Colonic mucosa (tissue), 4 donors: Measurements from ENCODE around the gene LY9. TPM values are rescaled to one million over a fixed set of nuclear protein-coding genes. Genes with fewer than 3 reads are reported as not detected.

Source experiments
- DNase-seq: peaks from one replicate; pipeline ENCODE4 v3.0.0-alpha.2; 2020
- H3K27ac ChIP-seq: fragments of 200-600 bp; one replicate; pipeline ENCODE4 v1.8.0; 2021
- H3K27me3 ChIP-seq: fragments of 200-600 bp; one replicate; pipeline ENCODE4 v1.8.0; 2021
- H3K36me3 ChIP-seq: fragments of 200-600 bp; one replicate; pipeline ENCODE4 v1.8.0; 2021
- H3K4me1 ChIP-seq: fragments of 200-600 bp; one replicate; pipeline ENCODE4 v1.8.0; 2021; ENCODE audit warnings: mild to moderate bottlenecking
- H3K4me3 ChIP-seq: fragments of 200-600 bp; one replicate; pipeline ENCODE4 v1.8.0; 2021
- H3K9ac ChIP-seq, 2 donors: one replicate each; pipeline ENCODE4 v1.7.0; 2013; ENCODE audit warnings: control low read depth in 2 of 2, low read depth in 2 of 2, low read length in 2 of 2
- H3K9me3 ChIP-seq: fragments of 200-600 bp; one replicate; pipeline ENCODE4 v1.8.0; 2021
- intact Hi-C: fragments of 100-400 bp; cut with DNase I; formaldehyde crosslinking; loops from one replicate; pipeline ENCODE4 v1.14.1; 2022
- total RNA-seq, 2 donors: library from RNA; stranded (reverse); fragmentation: NEBNext Ultra II Directional in 1 of 2; extraction: Animal tissue kit (Norgen Biotek cat#: 25700) in 1 of 2; gene quantifications; one replicate each; pipeline ENCODE4 v1.2.1, GENCODE V29; 2021
- TF ChIP-seq, protein P1 (sequence below): fragments of 200-600 bp; IDR thresholded peaks from one replicate; pipeline ENCODE4 v1.8.0; 2022; ENCODE audit warnings: antibody characterized with exemption, mild to moderate bottlenecking
- donor health status: healthy.
- donor health status: DM: no; HTN: no; CAD: no.
- donor health status: DM: no; HTN: no; CAD: no.

Gene LY9
- total RNA-seq, 2 donors from 2014 or later, result 1.2 to 2.7 TPM

DNA sequence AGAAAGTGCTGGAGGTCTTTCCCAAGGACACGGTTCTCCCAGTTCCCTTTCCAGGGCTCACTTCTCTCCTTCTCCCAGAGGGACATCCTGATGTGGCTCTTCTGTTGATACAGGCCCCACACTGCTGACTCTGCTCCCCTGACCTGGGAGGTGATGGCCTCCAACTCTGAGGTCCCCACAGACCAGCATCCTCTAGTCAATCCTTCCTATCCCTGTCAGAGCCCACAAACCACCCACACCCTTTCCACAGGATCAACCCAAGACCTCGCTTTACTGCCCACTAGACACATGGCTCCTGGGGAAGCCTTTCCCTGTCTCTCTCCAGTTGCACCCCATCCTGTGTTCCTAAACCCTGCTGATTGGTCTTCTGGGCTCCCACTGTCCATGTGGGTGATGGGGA lies 45.4 kb upstream of the LY9 start:
- TF ChIP-seq, protein P1, sequence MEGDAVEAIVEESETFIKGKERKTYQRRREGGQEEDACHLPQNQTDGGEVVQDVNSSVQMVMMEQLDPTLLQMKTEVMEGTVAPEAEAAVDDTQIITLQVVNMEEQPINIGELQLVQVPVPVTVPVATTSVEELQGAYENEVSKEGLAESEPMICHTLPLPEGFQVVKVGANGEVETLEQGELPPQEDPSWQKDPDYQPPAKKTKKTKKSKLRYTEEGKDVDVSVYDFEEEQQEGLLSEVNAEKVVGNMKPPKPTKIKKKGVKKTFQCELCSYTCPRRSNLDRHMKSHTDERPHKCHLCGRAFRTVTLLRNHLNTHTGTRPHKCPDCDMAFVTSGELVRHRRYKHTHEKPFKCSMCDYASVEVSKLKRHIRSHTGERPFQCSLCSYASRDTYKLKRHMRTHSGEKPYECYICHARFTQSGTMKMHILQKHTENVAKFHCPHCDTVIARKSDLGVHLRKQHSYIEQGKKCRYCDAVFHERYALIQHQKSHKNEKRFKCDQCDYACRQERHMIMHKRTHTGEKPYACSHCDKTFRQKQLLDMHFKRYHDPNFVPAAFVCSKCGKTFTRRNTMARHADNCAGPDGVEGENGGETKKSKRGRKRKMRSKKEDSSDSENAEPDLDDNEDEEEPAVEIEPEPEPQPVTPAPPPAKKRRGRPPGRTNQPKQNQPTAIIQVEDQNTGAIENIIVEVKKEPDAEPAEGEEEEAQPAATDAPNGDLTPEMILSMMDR, result no peak

DNA sequence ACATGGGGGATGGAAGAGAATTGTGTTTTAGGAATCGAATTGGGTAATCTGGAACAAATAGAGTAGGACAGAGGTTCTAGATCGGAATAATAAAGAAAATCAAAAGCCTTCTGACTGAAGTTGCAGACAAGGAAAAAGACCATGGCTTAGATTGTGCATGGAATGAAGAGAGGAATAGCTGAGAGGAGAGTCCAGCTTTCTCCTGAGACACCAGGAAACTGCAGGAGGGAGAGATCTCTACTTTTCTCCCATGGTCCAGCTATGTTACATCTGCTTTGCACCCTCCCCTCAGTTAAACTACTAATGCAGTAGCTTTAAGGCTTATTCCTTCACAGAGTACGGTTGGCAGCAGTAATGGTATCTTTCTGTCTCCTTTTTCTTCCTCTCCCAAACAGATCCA lies 43.6 kb upstream of the LY9 start:
- Histone ChIP-seq H3K27me3 (no peaks in the 10 kb centered on the region), H3K4me3 (no peak overlapping the region), H3K36me3 (no peaks in the 10 kb centered on the region), H3K9me3 (no peaks in the 10 kb centered on the region), H3K27ac (no peak overlapping the region), H3K4me1 (no peaks in the 10 kb centered on the region), H3K9ac (no peak overlapping the region)
- DNase-seq, result no peak
- intact Hi-C loops, result no loop called here
- TF ChIP-seq, protein P1, result no peak

More for the DNA sequence above, 45.4 kb upstream of the LY9 start:
- no peaks in the 10 kb centered on the region for H3K9me3 ChIP-seq
- intact Hi-C loops, result no loop called here
- no peaks in the 10 kb centered on the region for H3K27me3 ChIP-seq
- no peaks in the 10 kb centered on the region for H3K4me1 ChIP-seq
- DNase-seq, result no peak
- H3K9ac ChIP-seq, result no peak overlapping the region
- H3K27ac ChIP-seq, result no peak overlapping the region
- H3K36me3 ChIP-seq, result no peaks in the 10 kb centered on the region
- H3K4me3 ChIP-seq, result no peak overlapping the region

DNA sequence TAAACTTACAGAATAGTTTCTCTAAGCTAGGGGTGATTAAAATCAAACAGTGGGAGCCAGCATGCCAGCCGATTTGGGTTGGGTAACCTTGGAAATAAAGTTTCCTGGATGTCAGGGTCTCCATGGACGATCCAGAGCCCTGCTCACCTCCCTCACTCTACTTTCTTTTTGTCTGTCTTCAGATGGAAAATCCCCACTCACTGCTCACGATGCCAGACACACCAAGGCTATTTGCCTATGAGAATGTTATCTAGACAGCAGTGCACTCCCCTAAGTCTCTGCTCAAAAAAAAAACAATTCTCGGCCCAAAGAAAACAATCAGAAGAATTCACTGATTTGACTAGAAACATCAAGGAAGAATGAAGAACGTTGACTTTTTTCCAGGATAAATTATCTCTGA lies 43.0 kb upstream of the LY9 start:
- no peak overlapping the region for H3K9ac ChIP-seq
- intact Hi-C loops, result no loop called here
- no peaks in the 10 kb centered on the region for H3K27me3 ChIP-seq
- H3K27ac ChIP-seq, result no peak overlapping the region
- no peak for DNase-seq
- no peaks in the 10 kb centered on the region for H3K36me3 ChIP-seq
- no peak overlapping the region for H3K4me3 ChIP-seq
- H3K4me1 ChIP-seq, result no peaks in the 10 kb centered on the region
- H3K9me3 ChIP-seq, result no peaks in the 10 kb centered on the region
- TF ChIP-seq, protein P1, result no peak

DNA sequence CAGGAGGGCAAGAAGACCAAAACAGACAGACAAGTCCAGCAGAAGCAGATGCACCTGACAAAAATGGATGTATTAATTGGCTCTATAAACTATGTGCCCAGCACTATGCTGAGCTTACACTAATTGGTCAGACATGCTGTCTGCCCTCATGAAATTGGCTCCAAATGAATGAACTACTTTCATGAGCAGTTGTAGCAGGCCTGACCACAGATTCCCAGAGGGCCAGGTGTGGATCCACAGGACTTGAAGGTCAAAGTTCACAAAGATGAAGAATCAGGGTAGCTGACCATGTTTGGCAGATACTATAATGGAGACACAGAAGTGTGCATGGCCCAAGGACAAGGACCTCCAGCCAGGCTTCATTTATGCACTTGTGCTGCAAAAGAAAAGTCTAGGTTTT lies 42.4 kb upstream of the LY9 start:
- Histone ChIP-seq H3K9ac (no peak overlapping the region), H3K4me1 (no peaks in the 10 kb centered on the region), H3K36me3 (no peaks in the 10 kb centered on the region), H3K9me3 (no peaks in the 10 kb centered on the region), H3K27me3 (no peaks in the 10 kb centered on the region), H3K27ac (no peak overlapping the region), H3K4me3 (no peak overlapping the region)
- DNase-seq, result no peak
- intact Hi-C loops, result no loop called here
- TF ChIP-seq, protein P1, result no peak

DNA sequence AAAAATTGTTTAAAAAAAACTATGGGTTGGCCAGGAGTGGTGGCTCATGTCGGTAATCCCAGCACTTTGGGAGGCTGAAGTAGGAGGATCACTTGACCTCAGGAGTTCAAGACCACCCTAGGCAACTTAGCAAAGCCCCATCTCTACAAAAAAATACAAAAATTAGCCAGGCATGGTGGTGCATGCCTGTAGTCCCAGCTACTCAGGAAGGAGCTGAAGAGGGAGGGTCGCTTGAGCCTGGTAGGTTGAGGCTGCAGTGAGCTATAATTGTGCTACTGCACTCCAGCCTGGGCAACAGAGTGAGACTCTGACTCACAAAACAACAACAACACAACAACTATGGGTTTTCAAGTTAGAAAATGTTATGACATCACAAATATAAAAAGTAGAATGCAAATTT lies 40.5 kb upstream of the LY9 start:
- no peak overlapping the region for H3K4me3 ChIP-seq
- intact Hi-C loops, result no loop called here
- no peaks in the 10 kb centered on the region for H3K9me3 ChIP-seq
- no peaks in the 10 kb centered on the region for H3K27me3 ChIP-seq
- TF ChIP-seq, protein P1, result no peak
- no peaks in the 10 kb centered on the region for H3K36me3 ChIP-seq
- no peaks in the 10 kb centered on the region for H3K4me1 ChIP-seq
- H3K9ac ChIP-seq, result no peak overlapping the region
- DNase-seq, result no peak
- no peak overlapping the region for H3K27ac ChIP-seq
